HepG2 (cell line): Measurements from ENCODE around the gene MED10.

ENCODE experiments used
- CTCF ChIP-seq: sonication (generic); formaldehyde crosslinking; IDR thresholded peaks from 2 replicates; pipeline ENCODE4 v1.5.0; 2020; ENCODE audit warnings: mild to moderate bottlenecking, missing genetic modification reagents, moderate library complexity
- E2F1 ChIP-seq: sonication (generic); formaldehyde crosslinking; IDR thresholded peaks from 2 replicates; pipeline ENCODE4 v1.5.0; 2020; ENCODE audit warnings: missing genetic modification reagents
- EZH2 ChIP-seq: conservative IDR thresholded peaks from 2 replicates; pipeline ENCODE4 v1.6.1; 2012; ENCODE audit warnings: mild to moderate bottlenecking, low read depth, low read length, moderate library complexity
- GABPB1 ChIP-seq: IDR thresholded peaks from 2 replicates; pipeline ENCODE4 v1.6.1; 2016; ENCODE audit warnings: mild to moderate bottlenecking, missing genetic modification reagents, moderate library complexity, missing compliant biosample characterization
- MAFK ChIP-seq, 2 experiments: IDR thresholded peaks in 1 of 2; conservative IDR thresholded peaks in 1 of 2; 2 replicates each; pipeline ENCODE4 v1.6.1; 2011; ENCODE audit warnings: improper control_type of control experiment in 2 of 2, low read length in 2 of 2
- MED13 ChIP-seq: sonication (generic); formaldehyde crosslinking; IDR thresholded peaks from 2 replicates; pipeline ENCODE4 v1.5.0; 2020; ENCODE audit warnings: missing genetic modification reagents
- POLR2AphosphoS5 ChIP-seq: IDR thresholded peaks from 2 replicates; pipeline ENCODE4 v1.6.1; 2012; ENCODE audit warnings: low read depth, low read length
- RXRA ChIP-seq: sonication (generic); formaldehyde crosslinking; IDR thresholded peaks from 2 replicates; pipeline ENCODE4 v1.5.1; 2020; ENCODE audit warnings: missing genetic modification reagents
- TBX3 ChIP-seq: fragments of 450-650 bp; IDR thresholded peaks from 2 replicates; pipeline ENCODE4 v1.6.1; 2017; ENCODE audit warnings: antibody characterized with exemption, mild to moderate bottlenecking, inconsistent platforms, borderline replicate concordance
- ZNF24 ChIP-seq: fragments of 450-650 bp; IDR thresholded peaks from 2 replicates; pipeline ENCODE4 v1.6.1; 2017; ENCODE audit warnings: antibody characterized with exemption, mild to moderate bottlenecking
- TF ChIP-seq, protein P1 (sequence below): sonication (generic); formaldehyde crosslinking; IDR thresholded peaks from 2 replicates; pipeline ENCODE4 v1.9.0; 2022; ENCODE audit warnings: missing genetic modification reagents, mild to moderate bottlenecking, borderline replicate concordance

- no peak for TF ChIP-seq MED13 (CRISPR knock-in tag)
- TF ChIP-seq E2F1 (CRISPR knock-in tag): no peak
- TF ChIP-seq TBX3: no peak
- no peak for TF ChIP-seq GABPB1 (CRISPR knock-in tag)
- TF ChIP-seq ZNF24: no peak
- TF ChIP-seq CTCF (CRISPR knock-in tag): no peak
- TF ChIP-seq, protein P1, sequence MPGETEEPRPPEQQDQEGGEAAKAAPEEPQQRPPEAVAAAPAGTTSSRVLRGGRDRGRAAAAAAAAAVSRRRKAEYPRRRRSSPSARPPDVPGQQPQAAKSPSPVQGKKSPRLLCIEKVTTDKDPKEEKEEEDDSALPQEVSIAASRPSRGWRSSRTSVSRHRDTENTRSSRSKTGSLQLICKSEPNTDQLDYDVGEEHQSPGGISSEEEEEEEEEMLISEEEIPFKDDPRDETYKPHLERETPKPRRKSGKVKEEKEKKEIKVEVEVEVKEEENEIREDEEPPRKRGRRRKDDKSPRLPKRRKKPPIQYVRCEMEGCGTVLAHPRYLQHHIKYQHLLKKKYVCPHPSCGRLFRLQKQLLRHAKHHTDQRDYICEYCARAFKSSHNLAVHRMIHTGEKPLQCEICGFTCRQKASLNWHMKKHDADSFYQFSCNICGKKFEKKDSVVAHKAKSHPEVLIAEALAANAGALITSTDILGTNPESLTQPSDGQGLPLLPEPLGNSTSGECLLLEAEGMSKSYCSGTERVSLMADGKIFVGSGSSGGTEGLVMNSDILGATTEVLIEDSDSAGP: no peak
- no peak for TF ChIP-seq POLR2AphosphoS5
- no peak for TF ChIP-seq RXRA (CRISPR knock-in tag)
- no peak for TF ChIP-seq EZH2
- TF ChIP-seq MAFK (conservative IDR thresholded peaks at IDR 0.05 in 1 of 2, IDR thresholded peaks at IDR 0.05 in 1 of 2; ENCODE audit: low read length in 2 of 2): no peak
These were observed 25.8 kb upstream of the MED10 start for GRCh38 chr5:6404129-6404528.
